H1 (cell line): ENCODE results near the gene DVL1. TPM values are rescaled to one million over a fixed set of nuclear protein-coding genes. Genes with fewer than 3 reads are reported as not detected.
A peak's percentile ranks its signal among the peaks of the same experiment; 100 is the strongest.

Source experiments
- CREB1 ChIP-seq: IDR thresholded peaks from 2 replicates; pipeline ENCODE4 v1.6.1; 2012; ENCODE audit warnings: inconsistent platforms
- GABPA ChIP-seq: IDR thresholded peaks from 2 replicates; pipeline ENCODE4 v1.6.1; 2011; ENCODE audit warnings: mild to moderate bottlenecking, low read length, moderate library complexity, borderline replicate concordance; ENCODE audit not compliant: insufficient read depth
- TEAD4 ChIP-seq: IDR thresholded peaks from 2 replicates; pipeline ENCODE4 v1.6.1; 2012; ENCODE audit warnings: low read depth, low read length, inconsistent platforms, mixed read lengths
- polyA plus RNA-seq, 7 experiments: library from polyadenylated mRNA; depleted of rRNA in 3 of 7; stranded (reverse) in 5 of 7; unstranded in 2 of 7; fragments of >200 nt in 5 of 7; fragments of 200-250 nt in 2 of 7; gene quantifications; 1 replicate in 5 of 7; 2 replicates in 1 of 7; 4 replicates in 1 of 7; pipeline versions ENCODE4 v1.2.1 to v1.2.3, GENCODE V29; 2011 to 2013; ENCODE audit warnings: missing spikeins in 2 of 7, mixed read lengths in 2 of 7
- total RNA-seq: library from RNA; stranded (reverse); fragmentation: NEBNext Ultra II Directional; extraction: Animal tissue kit (Norgen Biotek cat#: 25700); gene quantifications from 2 replicates; pipeline ENCODE4 v1.2.1, GENCODE V29; 2021
- TF ChIP-seq, protein P1 (sequence below): IDR thresholded peaks from 2 replicates; pipeline ENCODE4 v1.6.1; 2012; ENCODE audit warnings: low read length, inconsistent platforms
- TF ChIP-seq, protein P2 (sequence below): IDR thresholded peaks from 2 replicates; pipeline ENCODE4 v1.6.1; 2012; ENCODE audit warnings: inconsistent platforms

The DVL1 gene
- total and polyA plus RNA-seq, 2 of the 8 experiments (the other 6 are each of a cell fraction or from before 2014, with no cell fraction given): 39.4 to 58.9 TPM

DNA sequence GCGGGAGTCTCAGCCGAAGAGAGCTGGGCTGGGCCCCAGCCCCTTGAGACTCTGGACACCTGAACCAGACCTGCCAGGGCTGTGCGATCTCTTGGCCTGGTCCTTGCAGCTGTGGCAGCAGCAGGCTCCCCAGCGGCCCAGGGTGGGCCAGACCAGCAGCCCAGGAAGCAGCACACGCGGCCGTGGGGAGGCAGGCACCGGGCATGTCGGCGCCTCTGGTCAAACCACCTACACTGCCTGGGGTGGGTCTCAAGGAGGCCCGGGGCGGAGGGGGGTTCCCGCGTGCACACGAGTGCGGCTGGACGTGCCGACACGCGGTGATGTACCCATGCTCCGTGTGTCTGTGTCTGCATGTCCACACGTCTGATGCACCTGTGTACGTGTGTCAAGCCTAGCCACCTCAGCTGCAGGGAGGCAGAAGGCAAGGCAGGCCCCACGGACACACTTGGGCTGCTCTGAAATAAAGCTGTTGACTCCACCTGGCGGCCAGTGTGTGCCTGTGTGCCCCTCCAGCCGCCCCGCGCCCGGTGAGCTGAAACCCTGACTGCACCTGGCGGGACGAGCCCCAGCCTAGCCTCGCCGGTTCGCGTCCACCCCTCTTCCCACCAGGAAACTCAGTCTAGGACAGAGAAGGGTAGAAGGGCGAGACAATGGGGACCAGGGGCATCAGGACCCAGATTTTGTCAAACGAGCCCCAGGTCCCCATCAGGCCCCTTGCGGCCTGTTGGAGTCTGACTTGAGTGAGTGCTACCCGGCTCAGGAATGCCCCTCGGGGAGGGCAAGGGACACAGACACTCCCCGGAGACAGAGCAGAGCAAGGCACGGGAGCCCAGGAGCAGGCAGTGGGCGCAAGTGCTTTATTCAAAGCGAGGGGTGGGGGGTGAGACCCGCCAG lies 57.4 kb downstream of the DVL1 start (continued):
- TF ChIP-seq, protein P1, sequence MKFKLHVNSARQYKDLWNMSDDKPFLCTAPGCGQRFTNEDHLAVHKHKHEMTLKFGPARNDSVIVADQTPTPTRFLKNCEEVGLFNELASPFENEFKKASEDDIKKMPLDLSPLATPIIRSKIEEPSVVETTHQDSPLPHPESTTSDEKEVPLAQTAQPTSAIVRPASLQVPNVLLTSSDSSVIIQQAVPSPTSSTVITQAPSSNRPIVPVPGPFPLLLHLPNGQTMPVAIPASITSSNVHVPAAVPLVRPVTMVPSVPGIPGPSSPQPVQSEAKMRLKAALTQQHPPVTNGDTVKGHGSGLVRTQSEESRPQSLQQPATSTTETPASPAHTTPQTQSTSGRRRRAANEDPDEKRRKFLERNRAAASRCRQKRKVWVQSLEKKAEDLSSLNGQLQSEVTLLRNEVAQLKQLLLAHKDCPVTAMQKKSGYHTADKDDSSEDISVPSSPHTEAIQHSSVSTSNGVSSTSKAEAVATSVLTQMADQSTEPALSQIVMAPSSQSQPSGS: no peak
- TF ChIP-seq CREB1: 0 out of 2 replicates have a peak, but pooled peaks have one; percentile 13
- TF ChIP-seq GABPA: peak; percentile 81
- no peak for TF ChIP-seq TEAD4
- TF ChIP-seq, protein P2, sequence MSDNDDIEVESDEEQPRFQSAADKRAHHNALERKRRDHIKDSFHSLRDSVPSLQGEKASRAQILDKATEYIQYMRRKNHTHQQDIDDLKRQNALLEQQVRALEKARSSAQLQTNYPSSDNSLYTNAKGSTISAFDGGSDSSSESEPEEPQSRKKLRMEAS: peak; percentile 58
